ENCODE results near the gene CLEC19A.

CLEC19A gene

GRCh38 chr16:19285431-19285830, at the start of gene CLEC19A:
CLEC19A (plus strand) TSS chr16:19285731; CDS start chr16:19285852, 121 bp downstream.
- DNase-seq (ENCODE audit: low spot score): no peak
- TF ChIP-seq CTCF (IDR thresholded peaks at IDR 0.05; ENCODE audit: extremely low read depth, missing control alignments): no peak

DNA sequence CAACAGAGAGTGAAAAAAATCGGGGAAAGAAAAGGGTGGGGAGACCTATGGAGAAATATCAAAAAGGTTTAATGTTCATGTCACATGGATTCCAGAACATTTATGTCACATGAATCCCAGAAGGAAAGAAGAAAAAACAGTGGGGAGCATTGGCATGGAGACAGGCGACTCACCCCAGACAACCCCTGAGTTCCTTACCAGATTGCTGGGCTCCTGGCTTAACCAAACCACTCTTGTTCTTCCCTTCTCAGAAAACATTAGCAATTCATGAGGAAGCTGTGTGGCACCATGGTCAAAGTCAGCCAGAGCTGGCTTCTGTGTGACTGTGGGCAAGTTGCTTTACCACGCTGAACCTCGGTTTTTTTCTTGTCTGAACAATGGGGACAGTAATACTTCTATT, 49.6 kb upstream of the CLEC19A start:
- no peak for DNase-seq (ENCODE audit: low spot score)
- no peak for TF ChIP-seq CTCF (IDR thresholded peaks at IDR 0.05; ENCODE audit: extremely low read depth, missing control alignments)

- TF ChIP-seq CTCF (IDR thresholded peaks at IDR 0.05; ENCODE audit: extremely low read depth, missing control alignments): no peak
- DNase-seq (ENCODE audit: low spot score): no peak
Observed at GRCh38 chr16:19236561-19237209, 48.8 kb upstream of the CLEC19A start.

GRCh38 chr16:19238406-19238805, 47.1 kb upstream of the CLEC19A start:
- TF ChIP-seq CTCF (IDR thresholded peaks at IDR 0.05; ENCODE audit: extremely low read depth, missing control alignments): no peak
- DNase-seq (ENCODE audit: low spot score): no peak

GRCh38 chr16:19239511-19240155, 45.9 kb upstream of the CLEC19A start:
- DNase-seq (ENCODE audit: low spot score): no peak
- TF ChIP-seq CTCF (IDR thresholded peaks at IDR 0.05; ENCODE audit: extremely low read depth, missing control alignments): no peak

- TF ChIP-seq CTCF (IDR thresholded peaks at IDR 0.05; ENCODE audit: extremely low read depth, missing control alignments): no peak
- no peak for DNase-seq (ENCODE audit: low spot score)
Observed at GRCh38 chr16:19240494-19240893, 45.0 kb upstream of the CLEC19A start.

DNA sequence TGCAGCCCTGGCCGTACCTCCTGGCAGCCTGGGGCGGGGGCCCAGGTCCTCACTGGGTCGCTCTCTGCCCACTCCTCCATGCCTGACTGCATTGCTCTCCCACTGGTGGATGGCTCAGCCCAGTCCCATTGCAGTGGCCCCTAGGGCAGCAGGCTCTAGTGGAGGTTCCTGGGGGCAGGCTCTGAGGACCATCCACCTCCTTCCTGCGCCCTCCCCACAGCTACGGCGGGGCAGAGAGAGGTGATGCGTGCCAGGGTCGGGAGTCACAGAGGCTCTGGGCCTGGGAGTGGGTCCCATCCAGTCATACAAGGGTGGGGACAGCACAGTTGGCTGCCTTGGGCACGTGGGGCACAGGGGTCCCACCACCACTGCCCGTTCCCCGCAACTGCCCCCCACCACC, 44.0 kb upstream of the CLEC19A start:
- DNase-seq (ENCODE audit: low spot score): no peak
- TF ChIP-seq CTCF (IDR thresholded peaks at IDR 0.05; ENCODE audit: extremely low read depth, missing control alignments): no peak

Data from GM20000 (cell line).